ENCODE results near the gene CFAP69.

The CFAP69 gene

DNA sequence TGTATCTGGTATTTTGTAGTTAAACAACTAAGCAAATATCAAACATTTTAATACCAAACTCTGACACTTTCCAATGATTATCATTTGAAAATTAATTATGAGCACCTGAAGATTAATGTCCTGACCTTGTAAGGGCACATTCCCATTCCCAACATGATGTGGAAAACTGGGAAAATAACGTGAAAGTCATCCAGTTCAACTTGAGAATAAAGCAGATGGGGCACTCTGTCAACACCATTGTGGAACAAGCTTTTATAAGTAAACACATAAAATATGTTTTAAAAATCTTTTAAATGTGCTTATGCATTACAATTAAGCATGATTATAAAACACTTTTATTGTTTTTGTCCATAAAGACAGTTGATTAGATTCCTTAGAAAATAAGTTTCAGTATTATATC, 19.4 kb upstream of the CFAP69 start:
- Histone ChIP-seq H3K4me1 (ENCODE audit: insufficient read depth, low read length) (no peaks in the 10 kb centered on the region), H3K27ac (ENCODE audit: low read length) (no peak overlapping the region), H3K4me3 (ENCODE audit: low read depth in 1 of 2, low read length in 2 of 2) (no peak overlapping the region), H3K79me2 (ENCODE audit: insufficient read depth, low read length) (no peaks in the 10 kb centered on the region), H3K9me3 (ENCODE audit: insufficient read depth, low read length, severe bottlenecking) (no peaks in the 10 kb centered on the region), H3K4me2 (ENCODE audit: insufficient read depth, low read length) (no peak overlapping the region), H2AFZ (ENCODE audit: low read depth, low read length) (no peak overlapping the region), H3K36me3 (ENCODE audit: insufficient read depth, low read length) (no peaks in the 10 kb centered on the region), H4K20me1 (ENCODE audit: insufficient read depth, low read length) (no peaks in the 10 kb centered on the region), H3K27me3 (ENCODE audit: insufficient read depth, low read length, poor library complexity) (no peaks in the 10 kb centered on the region), H3K9ac (ENCODE audit: low read depth, low read length) (no peak overlapping the region)
- no peak for ATAC-seq (ENCODE audit: insufficient read depth, low read depth)
- no peak for TF ChIP-seq EZH2 (IDR thresholded peaks at IDR 0.05; ENCODE audit: borderline replicate concordance, low read depth, low read length, severe bottlenecking)
- TF ChIP-seq, protein P1, sequence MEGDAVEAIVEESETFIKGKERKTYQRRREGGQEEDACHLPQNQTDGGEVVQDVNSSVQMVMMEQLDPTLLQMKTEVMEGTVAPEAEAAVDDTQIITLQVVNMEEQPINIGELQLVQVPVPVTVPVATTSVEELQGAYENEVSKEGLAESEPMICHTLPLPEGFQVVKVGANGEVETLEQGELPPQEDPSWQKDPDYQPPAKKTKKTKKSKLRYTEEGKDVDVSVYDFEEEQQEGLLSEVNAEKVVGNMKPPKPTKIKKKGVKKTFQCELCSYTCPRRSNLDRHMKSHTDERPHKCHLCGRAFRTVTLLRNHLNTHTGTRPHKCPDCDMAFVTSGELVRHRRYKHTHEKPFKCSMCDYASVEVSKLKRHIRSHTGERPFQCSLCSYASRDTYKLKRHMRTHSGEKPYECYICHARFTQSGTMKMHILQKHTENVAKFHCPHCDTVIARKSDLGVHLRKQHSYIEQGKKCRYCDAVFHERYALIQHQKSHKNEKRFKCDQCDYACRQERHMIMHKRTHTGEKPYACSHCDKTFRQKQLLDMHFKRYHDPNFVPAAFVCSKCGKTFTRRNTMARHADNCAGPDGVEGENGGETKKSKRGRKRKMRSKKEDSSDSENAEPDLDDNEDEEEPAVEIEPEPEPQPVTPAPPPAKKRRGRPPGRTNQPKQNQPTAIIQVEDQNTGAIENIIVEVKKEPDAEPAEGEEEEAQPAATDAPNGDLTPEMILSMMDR (IDR thresholded peaks at IDR 0.05; ENCODE audit: borderline replicate concordance, extremely low read depth, low read length, poor library complexity, severe bottlenecking), result no peak
- DNase-seq, result no peak

- Histone ChIP-seq H3K4me2 (ENCODE audit: insufficient read depth, low read length) (no peak overlapping the region), H3K79me2 (ENCODE audit: insufficient read depth, low read length) (no peaks in the 10 kb centered on the region), H4K20me1 (ENCODE audit: insufficient read depth, low read length) (no peaks in the 10 kb centered on the region), H3K9ac (ENCODE audit: low read depth, low read length) (no peak overlapping the region), H3K9me3 (ENCODE audit: insufficient read depth, low read length, severe bottlenecking) (no peaks in the 10 kb centered on the region), H3K36me3 (ENCODE audit: insufficient read depth, low read length) (no peaks in the 10 kb centered on the region), H3K4me3 (ENCODE audit: low read depth in 1 of 2, low read length in 2 of 2) (no peak overlapping the region), H3K27me3 (ENCODE audit: insufficient read depth, low read length, poor library complexity) (no peaks in the 10 kb centered on the region), H2AFZ (ENCODE audit: low read depth, low read length) (no peak overlapping the region), H3K4me1 (ENCODE audit: insufficient read depth, low read length) (no peaks in the 10 kb centered on the region), H3K27ac (ENCODE audit: low read length) (no peak overlapping the region)
- no peak for DNase-seq
- TF ChIP-seq, protein P1 (IDR thresholded peaks at IDR 0.05; ENCODE audit: borderline replicate concordance, extremely low read depth, low read length, poor library complexity, severe bottlenecking), result no peak
- no peak for ATAC-seq (ENCODE audit: insufficient read depth, low read depth)
Observed at GRCh38 chr7:90227259-90227658, 17.7 kb upstream of the CFAP69 start.

DNA sequence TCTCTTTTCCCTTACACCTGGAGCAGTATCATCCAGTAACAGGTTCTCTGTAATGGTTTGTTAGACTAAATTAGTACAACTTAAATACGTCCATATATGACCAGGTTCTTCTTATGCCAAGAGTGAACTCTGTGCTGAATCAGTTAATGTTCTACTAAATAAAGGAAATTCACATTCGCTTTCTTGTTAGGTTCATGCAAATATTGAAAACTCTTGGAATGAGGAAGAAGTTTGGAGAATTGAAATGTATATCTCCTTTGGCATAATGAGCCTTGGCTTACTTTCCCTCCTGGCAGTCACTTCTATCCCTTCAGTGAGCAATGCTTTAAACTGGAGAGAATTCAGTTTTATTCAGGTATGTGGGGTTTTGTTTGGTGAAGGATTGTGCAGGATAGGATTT, 15.3 kb upstream of the CFAP69 start:
- H3K79me2 ChIP-seq (ENCODE audit: insufficient read depth, low read length), result no peaks in the 10 kb centered on the region
- no peaks in the 10 kb centered on the region for H4K20me1 ChIP-seq (ENCODE audit: insufficient read depth, low read length)
- H3K27me3 ChIP-seq (ENCODE audit: insufficient read depth, low read length, poor library complexity), result no peaks in the 10 kb centered on the region
- H3K9me3 ChIP-seq (ENCODE audit: insufficient read depth, low read length, severe bottlenecking), result no peaks in the 10 kb centered on the region
- no peak overlapping the region for H3K4me2 ChIP-seq (ENCODE audit: insufficient read depth, low read length)
- no peak overlapping the region for H3K9ac ChIP-seq (ENCODE audit: low read depth, low read length)
- H2AFZ ChIP-seq (ENCODE audit: low read depth, low read length), result no peak overlapping the region
- DNase-seq (no peak), ATAC-seq (ENCODE audit: insufficient read depth, low read depth) (no peak)
- no peak overlapping the region for H3K4me3 ChIP-seq (ENCODE audit: low read depth in 1 of 2, low read length in 2 of 2)
- no peaks in the 10 kb centered on the region for H3K4me1 ChIP-seq (ENCODE audit: insufficient read depth, low read length)
- H3K27ac ChIP-seq (ENCODE audit: low read length), result no peak overlapping the region
- TF ChIP-seq, protein P1 (IDR thresholded peaks at IDR 0.05; ENCODE audit: borderline replicate concordance, extremely low read depth, low read length, poor library complexity, severe bottlenecking), result no peak
- TF ChIP-seq EZH2 (IDR thresholded peaks at IDR 0.05; ENCODE audit: borderline replicate concordance, low read depth, low read length, severe bottlenecking), result no peak
- no peaks in the 10 kb centered on the region for H3K36me3 ChIP-seq (ENCODE audit: insufficient read depth, low read length)

- Histone ChIP-seq H3K4me1 (ENCODE audit: insufficient read depth, low read length) (no peaks in the 10 kb centered on the region), H4K20me1 (ENCODE audit: insufficient read depth, low read length) (no peaks in the 10 kb centered on the region), H2AFZ (ENCODE audit: low read depth, low read length) (no peak overlapping the region), H3K79me2 (ENCODE audit: insufficient read depth, low read length) (no peaks in the 10 kb centered on the region), H3K36me3 (ENCODE audit: insufficient read depth, low read length) (no peaks in the 10 kb centered on the region), H3K9ac (ENCODE audit: low read depth, low read length) (no peak overlapping the region), H3K4me2 (ENCODE audit: insufficient read depth, low read length) (no peak overlapping the region), H3K27ac (ENCODE audit: low read length) (no peak overlapping the region), H3K4me3 (ENCODE audit: low read depth in 1 of 2, low read length in 2 of 2) (no peak overlapping the region), H3K27me3 (ENCODE audit: insufficient read depth, low read length, poor library complexity) (no peaks in the 10 kb centered on the region), H3K9me3 (ENCODE audit: insufficient read depth, low read length, severe bottlenecking) (no peaks in the 10 kb centered on the region)
- ATAC-seq (ENCODE audit: insufficient read depth, low read depth) (no peak), DNase-seq (no peak)
- TF ChIP-seq EZH2 (IDR thresholded peaks at IDR 0.05; ENCODE audit: borderline replicate concordance, low read depth, low read length, severe bottlenecking), result no peak
Observed at GRCh38 chr7:90230834-90231233, 14.1 kb upstream of the CFAP69 start.
